NCI-H748 treated with DMSO at 0.1 percent for 48 hours (cell line): ENCODE results near the gene CAPN11.

ENCODE experiments used
- DNase-seq: peaks from one replicate; lab custom pipeline; 2025; lab: John Stamatoyannopoulos, UW

The CAPN11 gene

DNA sequence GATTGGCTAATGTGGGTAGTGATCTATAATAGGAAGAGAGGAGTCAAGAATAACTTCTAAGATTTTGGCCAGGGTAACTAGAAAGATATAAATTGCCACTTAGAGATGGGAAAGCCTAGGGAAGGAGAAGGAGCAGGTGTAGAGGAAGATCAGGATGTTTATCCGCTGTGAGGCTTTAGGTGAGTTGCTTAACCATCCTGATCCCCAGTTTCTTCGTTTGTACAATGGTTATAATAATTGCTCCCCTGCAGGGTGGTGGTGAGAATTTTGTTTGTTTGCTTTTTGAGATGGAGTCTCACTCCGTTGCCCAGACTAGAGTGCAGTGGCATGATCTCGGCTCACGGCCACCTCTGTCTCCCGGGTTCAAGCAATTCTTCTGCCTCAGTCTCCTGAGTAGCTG is 55.7 kb downstream of the CAPN11 start:
- no peak for DNase-seq

DNA sequence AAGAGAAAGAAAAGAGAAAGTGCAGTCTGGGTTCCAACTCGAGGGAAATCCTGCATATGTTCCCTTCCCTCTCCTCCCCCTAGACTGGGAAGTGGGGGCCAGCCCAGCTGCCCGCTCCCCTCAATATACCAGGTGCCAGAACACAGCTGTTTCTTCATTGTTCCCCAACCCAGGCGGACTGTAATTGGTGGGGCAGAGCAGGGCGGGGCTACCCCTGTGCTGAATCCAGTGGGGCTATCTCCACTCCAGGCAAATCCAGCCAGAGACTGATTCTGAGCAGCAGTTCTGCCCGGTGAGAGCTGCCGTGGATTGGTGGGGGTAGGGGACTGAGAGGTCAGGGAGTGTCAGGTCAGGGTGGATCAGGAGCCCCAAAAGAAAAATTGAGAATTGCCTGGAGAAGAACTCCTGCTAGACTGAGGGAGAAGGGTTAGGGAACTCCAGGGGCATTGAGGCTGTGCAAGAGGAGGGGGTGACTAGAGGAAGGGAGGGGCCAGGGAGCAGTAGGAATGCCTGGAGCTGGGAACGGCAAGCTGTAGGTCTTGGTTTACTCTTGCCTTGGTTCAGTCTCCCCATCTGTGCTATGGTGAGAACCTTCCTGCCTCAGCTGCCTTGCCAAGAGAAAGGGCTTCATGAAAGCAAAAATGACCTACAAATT is 58.2 kb downstream of the CAPN11 start, which contains the start of gene MYMX:
Gene MYMX (plus strand): TSS at position 250 of the 655 bp plus-strand sequence. CDS start 546 bp downstream, outside the sequence.
- peak; percentile 16 for DNase-seq

DNA sequence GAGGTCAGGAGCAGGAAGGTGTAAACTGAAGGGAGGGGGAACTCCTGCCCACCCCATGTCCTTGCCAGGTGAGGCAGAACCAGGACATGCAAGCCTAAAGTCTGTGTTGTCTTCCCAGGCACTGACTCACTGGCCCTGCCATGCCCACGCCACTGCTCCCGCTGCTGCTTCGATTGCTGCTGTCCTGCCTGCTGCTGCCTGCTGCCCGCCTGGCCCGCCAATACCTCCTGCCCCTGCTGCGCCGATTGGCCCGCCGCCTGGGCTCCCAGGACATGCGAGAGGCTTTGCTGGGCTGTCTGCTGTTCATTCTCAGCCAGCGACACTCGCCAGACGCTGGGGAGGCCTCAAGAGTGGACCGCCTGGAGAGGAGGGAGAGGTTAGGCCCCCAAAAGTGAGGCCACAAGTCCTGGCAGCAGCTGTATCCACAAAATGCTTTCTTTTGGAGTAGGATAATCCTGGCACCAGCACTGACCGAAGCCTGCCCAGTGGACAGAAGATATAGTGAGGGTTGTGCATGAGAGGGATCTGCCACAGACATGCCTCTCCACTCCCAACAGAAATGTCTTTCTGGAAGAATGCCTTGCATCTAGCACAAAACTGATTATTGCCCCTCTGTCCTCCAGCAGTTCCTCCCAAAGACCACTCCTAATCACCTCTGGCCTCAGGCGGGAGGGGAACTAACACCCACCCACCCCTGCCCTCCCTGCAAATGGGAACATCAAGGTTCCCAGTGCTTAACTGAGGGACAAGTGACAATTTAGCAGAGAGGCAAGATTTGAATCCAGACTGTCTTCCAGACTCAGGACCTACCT is 58.9 kb downstream of the CAPN11 start:
- DNase-seq = no peak

DNA sequence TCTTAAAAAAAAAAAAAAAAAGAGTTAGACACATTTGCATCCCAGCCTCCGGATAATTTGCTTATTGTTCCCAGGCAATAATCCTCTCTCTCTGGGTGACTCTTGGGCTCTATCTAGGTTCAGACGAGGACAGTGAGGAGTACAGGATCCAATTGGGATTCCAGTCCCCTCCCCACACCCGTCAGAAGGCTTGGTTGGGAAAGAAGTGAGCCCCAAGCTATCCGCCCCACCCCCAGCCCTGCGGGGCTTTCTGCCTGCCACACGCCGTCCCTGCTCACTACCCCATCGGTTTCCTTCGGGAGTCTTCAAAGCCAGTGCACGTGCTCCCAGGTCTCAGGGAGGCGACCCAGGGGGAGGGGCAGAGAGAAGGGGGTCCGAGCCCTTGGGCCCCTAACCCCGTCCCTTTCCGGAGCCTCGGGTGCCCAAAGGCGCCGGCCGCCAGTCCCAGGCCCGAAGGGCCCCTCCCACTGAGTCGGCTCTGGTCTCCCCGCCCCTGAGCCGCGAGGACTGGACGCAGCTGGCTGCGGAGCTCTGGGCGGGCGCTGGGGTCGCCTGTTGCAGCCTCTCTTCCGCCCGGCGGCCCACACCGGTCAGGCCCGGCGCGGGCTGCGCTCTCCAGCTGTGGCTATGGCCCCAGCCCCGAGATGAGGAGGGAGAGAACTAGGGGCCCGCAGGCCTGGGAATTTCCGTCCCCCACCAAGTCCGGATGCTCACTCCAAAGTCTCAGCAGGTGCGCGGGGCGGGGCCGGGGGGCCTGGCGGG is 60.6 kb downstream of the CAPN11 start:
- peak; percentile 63 for DNase-seq

DNA sequence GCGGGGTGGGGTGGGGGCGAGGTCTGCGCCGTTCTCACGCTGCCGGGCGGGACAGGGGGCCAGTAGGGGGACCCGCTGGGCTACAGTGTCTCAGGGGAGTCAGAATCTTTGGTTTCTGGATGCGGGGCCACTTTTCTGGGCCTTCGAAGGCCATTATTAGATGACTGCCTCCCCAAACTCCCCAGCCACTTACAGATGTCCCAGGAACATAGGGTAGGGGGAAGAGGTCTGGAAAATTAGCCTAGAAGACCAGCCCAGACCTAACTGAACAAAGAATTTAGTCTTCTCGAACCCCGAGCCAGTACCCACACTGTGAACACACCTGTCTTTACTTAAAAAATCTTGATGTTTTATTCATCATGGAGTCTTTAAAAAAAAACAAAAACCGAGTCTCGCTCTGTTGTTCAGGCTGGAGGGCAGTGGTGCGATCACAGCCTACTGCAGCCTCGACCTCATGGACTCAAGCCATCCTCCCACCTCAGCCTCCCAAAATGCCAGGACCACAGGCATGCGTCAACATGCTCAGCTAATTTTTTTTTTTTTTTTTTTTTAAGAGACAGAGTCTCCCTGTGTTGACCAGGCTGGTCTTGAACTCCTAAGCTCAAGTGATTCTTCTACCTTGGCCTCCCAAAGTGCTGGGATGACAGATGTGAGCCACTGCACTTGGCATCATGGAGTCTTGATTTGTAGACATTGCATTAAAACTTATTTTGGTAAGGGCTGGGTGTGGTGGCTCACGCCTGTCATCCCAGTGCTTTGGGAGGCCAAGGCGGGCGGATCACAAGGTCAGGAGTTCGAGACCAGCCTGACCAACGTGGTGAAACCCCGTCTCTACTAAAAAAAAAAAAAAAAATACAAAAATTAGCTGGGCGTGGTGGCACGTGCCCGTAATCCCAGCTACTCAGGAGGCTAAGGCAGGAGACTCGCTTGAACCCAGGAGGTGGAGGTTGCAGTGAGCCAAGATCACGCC is 61.5 kb downstream of the CAPN11 start:
- no peak for DNase-seq

DNA sequence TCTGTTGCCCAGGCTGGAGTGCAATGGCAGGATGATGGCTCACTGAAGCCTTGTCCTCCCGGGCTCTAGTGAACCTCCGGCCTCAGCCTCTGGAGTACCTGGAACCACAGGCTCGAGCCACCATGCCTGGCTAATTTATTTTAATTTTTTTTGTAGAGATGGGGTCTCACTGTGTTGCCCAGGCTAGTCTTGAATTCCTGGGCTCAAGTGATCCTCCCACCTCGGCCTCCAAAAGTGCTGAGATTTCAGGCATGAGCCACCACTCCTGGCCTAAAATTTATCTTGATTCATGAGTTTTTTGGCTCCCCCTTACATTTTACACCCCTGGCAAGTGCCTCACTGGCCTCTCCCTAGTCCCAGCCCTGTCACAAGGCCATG is 62.3 kb downstream of the CAPN11 start:
- no peak for DNase-seq

DNA sequence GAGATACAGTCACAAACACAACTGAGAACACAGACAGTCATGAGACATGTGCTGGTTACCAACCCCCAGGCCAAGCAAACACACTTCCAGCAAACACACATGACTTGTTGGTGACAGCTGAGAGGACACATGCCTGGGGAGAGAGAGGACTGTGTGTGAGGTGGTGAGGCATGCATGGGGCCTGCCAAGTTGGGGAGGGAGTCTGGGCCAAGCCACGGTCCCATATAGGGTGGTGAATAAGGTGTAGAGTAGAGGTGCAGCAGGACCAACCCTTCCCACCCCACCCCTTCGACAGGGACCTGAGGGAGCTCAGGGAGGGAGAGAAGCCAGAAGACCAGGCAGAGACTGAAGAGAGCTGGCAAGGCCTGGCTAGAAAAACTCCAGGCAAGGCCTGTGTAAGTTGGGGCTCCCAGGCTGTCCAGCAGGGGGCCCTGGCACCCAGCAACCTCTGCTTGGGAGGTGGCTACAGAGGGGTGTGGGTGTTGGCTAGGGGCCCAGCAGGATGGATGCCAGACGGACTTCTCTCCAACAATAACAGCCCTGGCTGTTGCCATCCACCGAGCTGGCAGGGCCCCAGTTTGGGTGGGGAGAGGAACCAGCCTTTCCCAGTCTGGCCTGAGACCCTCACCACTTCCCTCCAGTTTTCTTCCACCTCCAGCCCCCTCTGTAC is 62.8 kb downstream of the CAPN11 start:
- peak; percentile 16 for DNase-seq

DNA sequence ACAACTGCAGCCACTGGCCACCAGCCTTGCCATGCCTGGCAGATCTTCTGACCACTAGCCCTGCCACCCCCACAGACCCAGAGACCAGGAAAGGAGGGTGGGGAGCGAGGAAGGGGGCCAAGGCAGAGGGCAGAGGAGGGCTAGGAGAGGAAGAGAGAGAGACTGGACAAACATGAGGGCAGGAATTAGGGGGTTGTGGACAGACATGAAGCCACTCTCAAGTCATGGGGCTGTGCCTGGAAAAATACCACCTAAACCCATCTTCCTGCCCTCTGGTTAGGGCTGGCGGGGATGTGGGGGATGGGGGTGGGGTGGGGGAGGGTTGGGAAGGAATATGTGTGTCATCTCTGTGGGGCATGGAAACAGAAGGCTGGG is 63.3 kb downstream of the CAPN11 start:
- DNase-seq = no peak

DNA sequence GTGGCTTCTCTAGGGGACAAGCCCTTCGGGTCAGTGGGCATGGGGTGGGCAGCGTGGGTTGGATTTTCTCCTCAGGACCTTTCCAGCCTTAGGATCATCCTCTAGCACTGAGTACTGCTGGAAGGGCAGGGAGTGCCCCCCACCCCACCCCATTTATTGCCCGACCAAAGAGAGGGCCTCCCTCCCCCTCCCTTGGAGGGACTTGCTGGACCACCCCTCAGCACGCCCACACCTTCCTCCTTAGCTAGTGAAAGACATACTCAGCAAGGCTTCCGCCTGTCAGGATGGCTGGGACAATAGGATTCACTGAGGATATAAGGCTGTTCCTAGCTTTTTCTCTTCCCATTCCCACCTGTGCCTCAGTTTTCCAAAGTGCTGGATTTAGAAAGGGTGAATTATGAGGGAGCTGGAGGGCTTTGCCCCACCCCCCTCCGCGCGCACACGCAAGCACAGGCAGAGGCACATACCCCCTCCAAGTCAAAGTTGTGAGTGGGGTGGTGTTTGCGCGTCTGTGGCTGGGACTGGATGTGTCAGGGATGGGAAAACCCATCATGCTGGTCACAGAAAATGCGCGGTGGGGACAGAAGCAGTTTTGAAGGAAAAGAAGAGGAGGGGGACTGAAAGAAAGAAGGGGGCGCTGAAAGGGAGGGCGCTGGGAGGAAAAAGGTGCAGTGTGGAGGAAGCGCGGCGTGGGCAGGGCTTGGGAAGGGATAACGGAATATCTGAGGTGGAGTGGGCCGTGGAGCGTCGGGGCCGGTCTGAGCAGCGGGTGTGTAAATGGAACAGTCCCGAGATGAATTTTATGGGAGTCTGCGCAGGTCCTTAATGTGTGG is 64.1 kb downstream of the CAPN11 start:
- DNase-seq = no peak

DNA sequence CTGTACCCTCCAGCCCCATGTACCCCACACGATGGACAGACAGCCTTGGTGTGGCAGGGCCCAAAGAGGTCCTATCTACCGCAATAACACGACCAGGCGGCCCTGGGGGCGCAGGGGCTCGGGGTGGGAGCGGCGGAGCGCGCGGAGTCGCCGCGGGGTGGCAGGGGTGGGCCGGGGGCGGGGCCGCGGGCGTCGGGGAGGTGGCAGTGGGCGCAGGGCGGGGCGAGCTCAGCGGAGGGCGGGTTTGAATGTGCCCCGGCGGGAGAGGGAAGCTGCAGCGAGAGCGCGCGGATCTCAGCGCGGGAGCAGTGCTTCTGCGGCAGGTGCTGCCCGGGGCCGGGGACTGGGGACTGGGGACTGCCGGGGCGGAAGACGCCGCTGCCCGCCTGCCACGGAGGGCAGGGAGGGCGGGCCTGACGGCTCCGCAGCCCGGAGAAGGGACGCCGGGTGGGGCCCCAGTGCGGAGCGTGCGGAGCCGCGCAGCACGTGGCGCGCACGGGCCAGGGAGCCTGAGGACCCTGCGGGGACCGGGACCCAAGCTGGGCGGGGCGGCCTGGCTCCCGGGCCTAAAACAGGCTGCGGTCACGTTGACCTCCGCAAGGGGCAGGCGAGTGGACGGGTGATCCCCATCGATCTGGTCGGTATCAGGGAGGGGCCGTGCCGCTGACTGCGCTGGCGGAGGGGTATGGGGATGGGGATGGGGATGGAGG is 64.9 kb downstream of the CAPN11 start, which contains the start of gene SLC29A1:
Gene SLC29A1 (plus strand): TSS at position 277 of the 710 bp plus-strand sequence. CDS start 3,719 bp downstream, outside the sequence.
- DNase-seq = peak; percentile 78

DNA sequence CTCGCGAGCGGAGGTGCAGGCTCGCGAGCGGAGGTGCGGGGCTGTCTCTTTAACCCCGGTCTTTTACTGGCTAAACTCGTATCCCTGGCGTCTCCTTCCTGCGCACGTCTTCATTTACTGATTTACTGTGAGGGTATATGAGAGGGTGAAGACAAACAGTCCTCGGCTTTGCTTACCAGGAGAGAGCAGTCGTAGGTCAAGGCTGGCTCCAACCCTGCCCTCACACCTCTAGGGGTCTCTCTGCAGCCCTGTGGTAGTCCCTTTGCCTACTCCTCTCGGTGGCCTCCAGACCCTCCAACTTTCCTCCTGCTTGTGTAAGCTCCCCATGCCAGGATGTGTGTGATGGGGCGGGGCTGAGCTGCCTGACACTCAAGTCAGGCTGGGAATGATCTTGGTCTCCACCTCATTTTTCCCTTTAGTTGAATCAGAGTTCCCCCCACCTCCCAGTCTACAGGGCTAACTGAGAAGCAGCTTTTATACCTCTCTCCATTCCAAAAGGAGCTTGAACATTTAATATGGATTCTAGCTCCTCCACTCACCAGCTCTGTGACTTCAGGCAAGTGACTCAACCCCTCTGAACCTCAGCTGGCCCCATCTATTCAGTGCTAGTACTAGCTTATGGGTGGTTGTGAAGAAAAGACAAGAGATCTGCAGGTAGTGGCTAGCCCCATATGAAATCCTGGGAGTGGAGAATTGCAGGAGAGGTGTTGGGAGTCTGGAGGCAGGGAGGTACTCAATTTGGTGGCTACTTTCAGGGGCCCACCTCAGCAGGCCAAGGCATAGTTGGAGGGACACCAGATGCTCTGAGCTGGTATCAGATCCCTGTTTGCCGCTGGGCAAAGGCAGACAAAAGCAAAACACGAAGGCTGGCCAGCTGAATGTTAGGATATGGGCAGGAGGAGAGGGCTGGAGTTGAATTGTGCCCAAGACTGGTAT is 65.7 kb downstream of the CAPN11 start:
- DNase-seq = no peak

DNA sequence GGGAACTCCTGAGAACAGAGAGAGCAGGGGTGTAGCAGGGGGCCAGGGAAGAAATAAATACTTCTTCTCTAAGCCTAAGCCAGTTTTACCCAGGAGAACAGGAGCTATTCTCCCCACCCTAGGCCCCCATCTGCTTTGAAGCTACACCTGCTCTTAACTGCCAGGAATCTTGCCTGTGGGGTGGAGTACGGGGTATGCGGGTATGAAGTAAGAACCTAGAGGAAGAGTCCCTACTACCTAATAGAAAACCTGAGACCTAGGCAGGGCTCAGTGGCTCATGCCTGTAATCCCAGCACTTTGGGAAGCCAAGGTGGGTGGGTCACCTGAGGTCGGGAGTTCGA is 66.3 kb downstream of the CAPN11 start:
- no peak for DNase-seq

DNA sequence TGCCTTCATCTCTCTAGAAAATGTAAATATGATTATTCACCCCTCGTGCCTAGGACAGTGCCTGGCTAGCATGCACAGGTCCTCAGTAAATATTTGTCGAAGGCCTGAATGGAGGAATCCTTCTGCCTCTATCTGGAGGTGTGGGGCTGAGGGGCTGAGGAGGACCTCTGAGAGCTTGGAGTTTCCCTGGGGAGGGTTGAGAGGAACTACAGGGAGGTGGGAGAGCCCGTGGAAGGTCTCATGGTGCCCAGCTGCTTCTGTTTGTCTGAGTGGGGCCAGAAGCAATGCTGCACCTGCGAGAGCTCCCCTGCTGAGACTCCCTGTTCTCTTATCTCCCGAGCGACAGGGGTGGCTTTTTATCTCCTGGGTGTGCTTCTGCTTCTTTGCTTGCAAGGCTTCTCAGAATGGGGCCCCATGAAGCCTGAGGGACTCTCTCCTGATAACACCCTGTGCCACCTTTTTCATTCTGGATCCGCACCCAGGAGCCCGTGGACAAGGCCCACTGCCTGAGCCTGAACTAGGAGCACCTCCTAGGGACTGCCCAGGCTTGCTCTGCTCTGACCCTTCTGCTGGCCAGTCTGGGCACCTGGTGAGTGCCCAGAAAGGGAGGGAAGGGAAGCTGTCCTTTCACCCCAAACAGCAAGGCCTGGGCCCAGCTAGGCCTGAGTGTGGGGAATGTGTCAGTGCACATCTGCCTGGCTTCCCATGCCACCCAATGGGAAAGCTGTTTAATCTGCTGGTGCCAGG is 67.1 kb downstream of the CAPN11 start:
- DNase-seq = no peak

DNA sequence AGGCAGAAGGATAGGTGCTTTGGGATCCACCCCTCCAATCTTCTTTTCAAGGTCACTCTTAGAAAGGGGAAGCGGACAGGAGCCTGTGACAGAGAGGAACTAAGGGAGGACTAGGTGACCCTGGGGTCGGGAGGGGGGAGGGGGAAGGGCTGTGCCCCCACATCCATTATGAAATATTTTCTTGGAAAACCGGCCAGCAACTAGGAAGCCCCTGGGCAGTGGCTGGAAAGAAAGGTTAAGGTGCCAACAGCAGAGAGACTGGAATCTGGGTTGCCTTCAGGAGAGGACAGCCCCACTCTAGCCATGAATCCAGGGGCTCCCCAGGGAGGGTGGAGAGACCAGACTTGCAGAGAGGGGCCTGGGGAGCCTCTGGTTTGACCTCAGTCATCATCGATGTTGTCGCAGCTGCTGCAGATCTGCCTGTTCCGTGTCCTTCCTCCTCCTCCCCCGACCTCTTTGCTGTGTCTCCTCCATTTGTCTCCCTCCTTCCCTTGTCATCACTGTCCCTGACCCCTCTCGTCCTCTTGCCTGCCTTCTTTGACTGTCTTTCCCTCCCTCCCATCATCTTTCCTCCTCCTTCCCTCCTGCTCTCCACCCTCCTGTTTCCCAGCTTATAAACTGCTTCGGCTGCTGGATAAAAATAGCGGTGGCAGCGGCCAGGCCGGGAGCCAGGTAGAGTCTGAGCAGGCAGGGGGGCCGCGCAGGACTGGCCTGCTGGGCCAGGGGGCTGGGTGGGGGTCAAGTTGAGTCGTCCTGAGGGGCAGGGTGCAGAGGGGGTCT is 67.9 kb downstream of the CAPN11 start:
- no peak for DNase-seq

DNA sequence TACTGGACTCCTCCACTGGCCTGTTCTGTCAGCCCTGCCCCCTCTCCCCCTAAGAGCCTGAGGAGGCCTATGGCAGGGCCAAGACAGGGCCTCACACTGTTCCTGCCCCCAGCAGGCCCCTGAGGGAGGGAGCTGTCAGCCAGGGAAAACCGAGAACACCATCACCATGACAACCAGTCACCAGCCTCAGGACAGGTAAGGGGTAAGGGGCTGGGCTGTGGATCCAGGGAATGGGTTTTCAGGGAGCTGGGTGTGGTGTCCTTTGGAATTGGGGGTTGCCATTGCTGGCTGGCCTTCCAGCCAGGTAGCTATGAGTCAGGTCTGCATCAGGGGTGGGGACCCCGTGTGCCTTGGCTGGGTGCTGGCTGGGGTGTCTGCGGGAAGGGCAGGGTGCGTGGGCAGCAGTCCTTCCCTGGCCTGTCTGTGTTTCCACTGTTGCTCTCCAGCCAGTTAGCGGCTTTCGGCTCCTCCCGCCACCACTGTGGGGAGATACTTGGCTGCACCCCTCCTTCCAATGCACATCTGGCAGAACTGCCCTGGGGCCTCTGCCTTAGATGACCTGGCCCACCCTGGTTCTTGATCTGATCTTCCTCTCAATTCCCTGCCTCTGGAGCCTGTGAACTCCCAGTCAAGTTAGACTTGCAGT is 68.7 kb downstream of the CAPN11 start:
- DNase-seq = no peak

DNA sequence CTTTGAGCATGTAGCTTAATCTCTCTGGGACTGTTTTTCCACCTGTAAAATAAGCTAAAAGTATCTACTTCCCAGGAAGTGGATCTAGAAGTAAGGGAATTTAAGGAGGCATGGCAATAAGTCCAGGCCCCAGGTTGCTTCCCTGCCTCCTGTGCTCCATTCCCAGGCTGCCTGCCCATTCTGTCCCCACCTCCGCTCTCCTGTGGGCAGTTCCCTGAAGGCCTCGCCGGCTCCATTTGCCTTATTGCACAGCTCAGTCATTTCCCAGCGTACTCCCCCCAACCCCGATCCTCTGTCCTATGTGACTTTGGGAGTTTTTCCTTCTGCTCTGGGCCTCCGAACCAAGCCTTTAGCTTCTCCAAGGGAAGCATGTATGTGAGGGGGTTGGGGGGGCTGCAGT is 69.4 kb downstream of the CAPN11 start:
- no peak for DNase-seq
